ENCODE data around the gene SOAT2. TPM values are rescaled to one million over a fixed set of nuclear protein-coding genes. Genes with fewer than 3 reads are reported as not detected.

SOAT2 gene
- total RNA-seq, 6 donors from 2014 or later: 0.11 to 3.1 (median 0.13) TPM; not detected in 3

GRCh38 chr12:53056296-53056695 is 47.0 kb upstream of the SOAT2 start:
- Histone ChIP-seq H3K9me3 (no peaks in the 10 kb centered on the region), H3K4me3 (no peak overlapping the region), H3K36me3 (peaks cover 13 to 75% (median 52%) of the 10 kb centered on the region in 4 donors), H3K4me1 (peaks cover 55 to 67% (median 60%) of the 10 kb centered on the region in 4 donors), H3K27ac (peak overlapping the region in 2 of 4 donors; percentile 14 to 99), H3K27me3 (no peaks in the 10 kb centered on the region)
- 78 to 79% methylated on average over 5 of the region's 5 CpGs for WGBS, 2 donors
- no peak for TF ChIP-seq POLR2AphosphoS5 (IDR thresholded peaks at IDR 0.05)
- no peak for TF ChIP-seq CTCF (IDR thresholded peaks at IDR 0.05)
- no peak for TF ChIP-seq POLR2A (IDR thresholded peaks at IDR 0.05)
- no peak for TF ChIP-seq EP300 (IDR thresholded peaks at IDR 0.05)
- DNase-seq (no peak), ATAC-seq (ENCODE audit: low FRiP score in 2 of 2) (no peak)

- 88 to 96% methylated on average over 7 of the region's 7 CpGs for WGBS, 2 donors
- ATAC-seq (ENCODE audit: low FRiP score in 2 of 2): no peak
- no peaks in the 10 kb centered on the region for H3K9me3 ChIP-seq
- TF ChIP-seq POLR2AphosphoS5 (IDR thresholded peaks at IDR 0.05): no peak
- no peak for TF ChIP-seq POLR2A (IDR thresholded peaks at IDR 0.05)
- no peak for TF ChIP-seq EP300 (IDR thresholded peaks at IDR 0.05)
- TF ChIP-seq CTCF (IDR thresholded peaks at IDR 0.05): no peak
- H3K27ac ChIP-seq: peak overlapping the region in 1 of 4 donors; percentile 48
- H3K4me1 ChIP-seq: peaks cover 55 to 67% (median 62%) of the 10 kb centered on the region in 4 donors
- H3K4me3 ChIP-seq: no peak overlapping the region
- DNase-seq: no peak
- H3K36me3 ChIP-seq: peaks cover 13 to 79% (median 56%) of the 10 kb centered on the region in 4 donors
- H3K27me3 ChIP-seq: no peaks in the 10 kb centered on the region
Measured at GRCh38 chr12:53056901-53057300, 46.4 kb upstream of the SOAT2 start.

- 88 to 91% methylated on average over 13 of the region's 13 CpGs for WGBS, 2 donors
- Histone ChIP-seq H3K36me3 (peaks cover 20 to 86% (median 66%) of the 10 kb centered on the region in 4 donors), H3K4me3 (no peak overlapping the region), H3K9me3 (no peaks in the 10 kb centered on the region), H3K27me3 (no peaks in the 10 kb centered on the region), H3K27ac (peak overlapping the region in 3 of 4 donors; percentile 5 to 39 (median 20)), H3K4me1 (peaks cover 55 to 67% (median 62%) of the 10 kb centered on the region in 4 donors)
- no peak for ATAC-seq (ENCODE audit: low FRiP score in 2 of 2)
- DNase-seq: no peak
- TF ChIP-seq POLR2AphosphoS5 (IDR thresholded peaks at IDR 0.05): no peak
- TF ChIP-seq CTCF (IDR thresholded peaks at IDR 0.05): no peak
Measured at GRCh38 chr12:53057816-53058500, 45.3 kb upstream of the SOAT2 start.

DNA sequence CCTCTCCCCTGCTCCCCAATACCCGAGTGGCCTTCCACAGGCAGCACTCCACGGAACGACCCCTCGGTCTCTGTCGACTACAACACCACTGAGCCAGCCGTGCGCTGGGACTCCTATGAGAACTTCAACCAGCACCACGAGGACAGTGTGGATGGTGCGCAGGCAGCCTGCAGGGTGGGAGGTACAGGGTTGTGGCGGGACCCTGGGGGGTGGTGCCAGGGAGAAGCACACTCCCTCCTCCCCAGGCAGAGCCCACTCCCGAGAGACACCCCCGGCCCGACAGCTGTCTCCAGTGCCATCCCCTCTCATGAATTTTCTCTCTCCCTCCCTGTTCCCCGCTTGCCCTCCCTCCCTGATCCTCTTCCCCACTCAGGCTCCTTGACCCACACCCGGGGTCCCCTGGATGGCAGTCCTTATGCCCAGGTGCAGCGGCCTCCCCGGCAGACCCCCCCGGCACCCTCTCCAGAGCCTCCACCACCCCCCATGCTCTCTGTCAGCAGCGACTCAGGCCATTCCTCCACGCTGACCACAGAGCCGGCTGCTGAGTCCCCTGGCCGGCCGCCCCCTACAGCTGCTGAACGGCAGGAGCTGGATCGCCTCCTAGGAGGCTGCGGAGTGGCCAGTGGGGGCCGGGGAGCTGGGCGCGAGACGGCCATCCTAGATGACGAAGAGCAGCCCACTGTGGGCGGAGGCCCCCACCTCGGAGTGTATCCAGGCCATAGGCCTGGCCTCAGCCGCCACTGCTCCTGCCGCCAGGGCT is 44.4 kb upstream of the SOAT2 start:
- DNase-seq (peak in 1 of 2 donors; percentile 75), ATAC-seq (ENCODE audit: low FRiP score in 2 of 2) (no peak)
- TF ChIP-seq CTCF (IDR thresholded peaks at IDR 0.05): no peak
- no peak for TF ChIP-seq POLR2AphosphoS5 (IDR thresholded peaks at IDR 0.05)
- TF ChIP-seq EP300 (IDR thresholded peaks at IDR 0.05): no peak
- TF ChIP-seq POLR2A (IDR thresholded peaks at IDR 0.05): peak in 1 of 4 donors; percentile 15
- WGBS, 2 donors: 88 to 94% methylated on average over 12 to 35 of the region's 35 CpGs
- Histone ChIP-seq H3K4me1 (peaks cover 52 to 63% (median 57%) of the 10 kb centered on the region in 4 donors), H3K9me3 (no peaks in the 10 kb centered on the region), H3K36me3 (peaks cover 27 to 91% (median 75%) of the 10 kb centered on the region in 4 donors), H3K4me3 (no peak overlapping the region), H3K27me3 (no peaks in the 10 kb centered on the region), H3K27ac (peak overlapping the region in 3 of 4 donors; percentile 39 to 78 (median 48))
